PC-9 (cell line): Measurements from ENCODE around the gene MOB1A. TPM values are rescaled to one million over a fixed set of nuclear protein-coding genes. Genes with fewer than 3 reads are reported as not detected.

Experiments used
- BruUV-seq: library from RNA; stranded (reverse); fragments of 400-500 nt; replicated peaks from 2 replicates; lab custom pipeline; 2021; lab: Mats Ljungman, UMichigan
- CTCF ChIA-PET: fragments of 300-600 bp; sonication (Branson Sonifier 250); formaldehyde crosslinking; loops from one replicate; lab custom pipeline; 2022; ENCODE audit warnings: antibody characterized with exemption; lab: Charles Lee
- POLR2A ChIA-PET: fragments of 300-600 bp; sonication (Branson Sonifier 250); formaldehyde crosslinking; loops from one replicate; lab custom pipeline; 2022; ENCODE audit warnings: antibody characterized with exemption; ENCODE audit not compliant: unreplicated experiment; lab: Charles Lee
- DNase-seq, 2 experiments: peaks; one replicate each; pipeline versions ENCODE4 v3.0.0 to v3.0.0-alpha.2; 2015 to 2022; ENCODE audit warnings: mixed read lengths in 1 of 2
- H2AFZ ChIP-seq: fragments of 200-600 bp; sonication (generic); 2 replicates; pipeline ENCODE4 v1.8.1; 2017; ENCODE audit warnings: antibody characterized with exemption
- H3F3A ChIP-seq: fragments of 200-600 bp; sonication (generic); 2 replicates; pipeline ENCODE4 v1.8.1; 2017; ENCODE audit warnings: antibody characterized with exemption, mild to moderate bottlenecking, low read depth; ENCODE audit not compliant: insufficient read depth
- H3K27ac ChIP-seq: fragments of 200-600 bp; sonication (generic); 2 replicates; pipeline ENCODE4 v1.6.1; 2016; ENCODE audit warnings: mixed run types
- H3K27me3 ChIP-seq: fragments of 200-600 bp; sonication (generic); 2 replicates; pipeline ENCODE4 v1.6.1; 2016; ENCODE audit warnings: low read depth, mixed run types; ENCODE audit not compliant: insufficient read depth
- H3K36me3 ChIP-seq: fragments of 200-600 bp; sonication (generic); 2 replicates; pipeline ENCODE4 v1.6.1; 2016; ENCODE audit warnings: low read depth, mixed run types
- H3K4me1 ChIP-seq: fragments of 200-600 bp; sonication (generic); replicated peaks from 2 replicates; pipeline ENCODE4 v1.6.1; 2016; ENCODE audit warnings: mixed run types; ENCODE audit not compliant: insufficient read depth
- H3K4me2 ChIP-seq: fragments of 200-600 bp; sonication (generic); 2 replicates; pipeline ENCODE4 v1.6.1; 2017; ENCODE audit warnings: mixed run types
- H3K4me3 ChIP-seq: fragments of 200-600 bp; sonication (generic); 2 replicates; pipeline ENCODE4 v1.6.1; 2016; ENCODE audit warnings: mixed run types
- H3K79me2 ChIP-seq: fragments of 200-600 bp; sonication (generic); 2 replicates; pipeline ENCODE4 v1.6.1; 2017; ENCODE audit warnings: low read depth, mixed run types
- H3K9me2 ChIP-seq: fragments of 200-600 bp; sonication (generic); 2 replicates; pipeline ENCODE4 v1.8.1; 2017; ENCODE audit warnings: mild to moderate bottlenecking; ENCODE audit not compliant: insufficient read depth
- H3K9me3 ChIP-seq: fragments of 200-600 bp; sonication (generic); 2 replicates; pipeline ENCODE4 v1.8.1; 2016; ENCODE audit warnings: low read depth; ENCODE audit not compliant: insufficient read depth
- H4K20me1 ChIP-seq: fragments of 200-600 bp; sonication (generic); 2 replicates; pipeline ENCODE4 v1.8.1; 2017; ENCODE audit not compliant: insufficient read depth
- EZH2 ChIP-seq: fragments of 200-600 bp; sonication (generic); IDR thresholded peaks from 2 replicates; pipeline ENCODE4 v1.8.0; 2017; ENCODE audit warnings: antibody characterized with exemption, low read depth
- intact Hi-C: fragments of 100-400 bp; cut with micrococcal nuclease; formaldehyde crosslinking; loops from one replicate; pipeline ENCODE4 v1.10.0; 2022; ENCODE audit not compliant: unreplicated experiment
- total RNA-seq: library from RNA; stranded (reverse); gene quantifications from 2 replicates; pipeline ENCODE4 v1.2.3, GENCODE V29; 2021
- TF ChIP-seq, protein P1 (sequence below): fragments of 200-600 bp; sonication (generic); conservative IDR thresholded peaks from 2 replicates; pipeline ENCODE4 v1.6.1; 2017; ENCODE audit warnings: mixed run types, antibody characterized with exemption, mild to moderate bottlenecking, moderate library complexity

MOB1A gene
- total RNA-seq, 1 experiment from 2014 or later: 143 TPM

DNA sequence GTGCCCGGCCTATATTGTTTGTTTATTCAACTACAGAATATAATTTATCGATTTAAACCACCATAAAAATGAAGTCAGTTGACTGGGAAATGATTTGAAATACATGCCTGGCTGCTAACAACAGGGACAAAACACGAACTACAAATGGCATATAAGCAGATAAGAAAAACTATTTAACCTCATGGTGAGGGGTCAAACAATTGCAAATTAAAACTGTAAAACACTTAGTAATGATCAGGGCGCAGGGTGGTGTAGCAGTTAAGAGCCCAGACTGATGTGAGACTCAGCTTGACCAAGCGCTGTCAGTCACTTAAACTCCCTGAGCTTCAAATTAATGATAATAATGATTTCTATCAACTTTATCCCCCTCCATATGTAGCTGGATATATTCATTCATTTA is 26.4 kb upstream of the MOB1A start:
- H3K9me3 ChIP-seq: no peaks in the 10 kb centered on the region
- H3K9me2 ChIP-seq: no peaks in the 10 kb centered on the region
- intact Hi-C loops: no loop called here
- BruUV-seq: no TSS peak
- H3K36me3 ChIP-seq: peaks cover 95% of the 10 kb centered on the region
- H3K27ac ChIP-seq: peak overlapping the region; percentile 66
- peaks cover 100% of the 10 kb centered on the region for H4K20me1 ChIP-seq
- H3K79me2 ChIP-seq: peaks cover 95% of the 10 kb centered on the region
- peaks cover 56% of the 10 kb centered on the region for H3K4me1 ChIP-seq
- no peak overlapping the region for H3K4me3 ChIP-seq
- DNase-seq: no peak
- peaks cover 70% of the 10 kb centered on the region for H3F3A ChIP-seq
- no peak for TF ChIP-seq EZH2
- TF ChIP-seq, protein P1, sequence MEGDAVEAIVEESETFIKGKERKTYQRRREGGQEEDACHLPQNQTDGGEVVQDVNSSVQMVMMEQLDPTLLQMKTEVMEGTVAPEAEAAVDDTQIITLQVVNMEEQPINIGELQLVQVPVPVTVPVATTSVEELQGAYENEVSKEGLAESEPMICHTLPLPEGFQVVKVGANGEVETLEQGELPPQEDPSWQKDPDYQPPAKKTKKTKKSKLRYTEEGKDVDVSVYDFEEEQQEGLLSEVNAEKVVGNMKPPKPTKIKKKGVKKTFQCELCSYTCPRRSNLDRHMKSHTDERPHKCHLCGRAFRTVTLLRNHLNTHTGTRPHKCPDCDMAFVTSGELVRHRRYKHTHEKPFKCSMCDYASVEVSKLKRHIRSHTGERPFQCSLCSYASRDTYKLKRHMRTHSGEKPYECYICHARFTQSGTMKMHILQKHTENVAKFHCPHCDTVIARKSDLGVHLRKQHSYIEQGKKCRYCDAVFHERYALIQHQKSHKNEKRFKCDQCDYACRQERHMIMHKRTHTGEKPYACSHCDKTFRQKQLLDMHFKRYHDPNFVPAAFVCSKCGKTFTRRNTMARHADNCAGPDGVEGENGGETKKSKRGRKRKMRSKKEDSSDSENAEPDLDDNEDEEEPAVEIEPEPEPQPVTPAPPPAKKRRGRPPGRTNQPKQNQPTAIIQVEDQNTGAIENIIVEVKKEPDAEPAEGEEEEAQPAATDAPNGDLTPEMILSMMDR: no peak
- no peak overlapping the region for H2AFZ ChIP-seq
- H3K4me2 ChIP-seq: peak overlapping the region; percentile 52
- ChIA-PET CTCF (interaction anchor here (0.6 to 0.8 kb wide), 2 partner anchors 56 to 952 kb away, joined by 3 to 4 read pairs; no protein-coding TSS in a partner anchor), POLR2A (no interaction called here)
- H3K27me3 ChIP-seq: no peaks in the 10 kb centered on the region

DNA sequence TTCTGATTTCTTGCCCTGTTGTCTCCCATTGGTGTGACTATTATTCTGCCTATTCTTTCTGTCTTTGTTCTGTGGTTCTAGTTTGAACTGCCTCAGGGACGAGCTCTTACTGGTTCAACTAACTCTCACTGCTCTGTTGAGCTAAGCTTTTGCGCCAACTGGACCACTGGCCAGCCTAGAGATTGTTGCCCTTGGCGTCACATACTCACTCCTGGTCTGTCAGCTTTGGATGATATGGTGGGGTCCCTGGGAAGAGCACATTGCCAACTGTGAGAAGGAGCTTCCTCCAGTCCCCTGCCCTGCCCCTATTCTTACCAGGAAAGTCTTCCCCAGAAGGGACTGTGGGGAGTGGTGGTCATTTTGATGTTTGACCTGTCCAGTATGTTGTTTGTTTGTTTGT is 25.8 kb upstream of the MOB1A start:
- no peaks in the 10 kb centered on the region for H3K9me3 ChIP-seq
- intact Hi-C loops: no loop called here
- H3K4me1 ChIP-seq: peaks cover 58% of the 10 kb centered on the region
- H3K9me2 ChIP-seq: no peaks in the 10 kb centered on the region
- H3K4me3 ChIP-seq: no peak overlapping the region
- ChIA-PET CTCF (no interaction called here), POLR2A (no interaction called here)
- no peaks in the 10 kb centered on the region for H3K27me3 ChIP-seq
- H3K4me2 ChIP-seq: peak overlapping the region; percentile 52
- no peak for TF ChIP-seq EZH2
- TF ChIP-seq, protein P1: no peak
- H3K27ac ChIP-seq: peak overlapping the region; percentile 66; the same call in 1 of the 2 replicates
- no peak overlapping the region for H2AFZ ChIP-seq
- no peak for DNase-seq
- peaks cover 64% of the 10 kb centered on the region for H3F3A ChIP-seq
- peaks cover 95% of the 10 kb centered on the region for H3K79me2 ChIP-seq
- BruUV-seq: no TSS peak
- H3K36me3 ChIP-seq: peaks cover 92% of the 10 kb centered on the region
- H4K20me1 ChIP-seq: peaks cover 100% of the 10 kb centered on the region

DNA sequence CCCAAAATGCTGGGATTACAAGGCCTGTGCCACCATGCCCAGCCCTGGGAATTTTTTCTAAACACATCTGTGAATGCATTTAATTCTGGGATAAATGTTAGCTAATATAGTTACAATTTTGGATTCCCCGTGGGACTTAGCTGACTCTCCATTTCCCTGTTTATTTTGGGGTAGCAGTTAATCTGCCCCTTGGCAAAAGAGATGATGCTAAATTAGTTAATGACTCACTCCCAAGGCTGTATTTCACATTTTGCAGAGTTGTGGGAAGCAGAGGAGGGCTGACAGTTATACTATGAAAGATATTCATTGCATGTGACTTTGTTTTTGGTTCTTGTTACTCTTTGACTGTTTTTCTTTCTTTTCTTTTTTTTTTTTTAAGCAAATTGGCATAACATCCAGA is 22.9 kb upstream of the MOB1A start:
- no peak for TF ChIP-seq EZH2
- TF ChIP-seq, protein P1: no peak
- BruUV-seq: no TSS peak
- peak in 1 of 2 experiments; percentile 33 for DNase-seq
- peaks cover 63% of the 10 kb centered on the region for H3K4me1 ChIP-seq
- peaks cover 72% of the 10 kb centered on the region for H4K20me1 ChIP-seq
- H3K4me3 ChIP-seq: peak overlapping the region; percentile 94
- CTCF ChIA-PET: no interaction called here
- H3F3A ChIP-seq: peaks cover 42% of the 10 kb centered on the region
- no peak overlapping the region for H2AFZ ChIP-seq
- intact Hi-C loops: no loop called here
- POLR2A ChIA-PET: interaction anchor here (0.7 kb wide), 1 partner anchor 429 kb away, joined by 17 read pairs; no protein-coding TSS in a partner anchor
- peaks cover 76% of the 10 kb centered on the region for H3K79me2 ChIP-seq
- no peaks in the 10 kb centered on the region for H3K9me2 ChIP-seq
- no peaks in the 10 kb centered on the region for H3K27me3 ChIP-seq
- no peaks in the 10 kb centered on the region for H3K9me3 ChIP-seq
- peaks cover 64% of the 10 kb centered on the region for H3K36me3 ChIP-seq
- peak overlapping the region; percentile 88 for H3K4me2 ChIP-seq
- no peak overlapping the region for H3K27ac ChIP-seq
